Thyroid gland (tissue), 4 donors: Measurements from ENCODE around the gene PRMT2. TPM values are rescaled to one million over a fixed set of nuclear protein-coding genes. Genes with fewer than 3 reads are reported as not detected.

ENCODE experiments used
- DNase-seq, 2 donors: peaks; one replicate each; pipeline ENCODE4 v3.0.0-alpha.2; 2019
- H3K27ac ChIP-seq, 3 donors: fragments of 200-600 bp; sonication (generic); 1 replicate in 2 of 3; 2 replicates in 1 of 3; pipeline ENCODE4 v1.5.1; 2016 to 2019; ENCODE audit warnings: mild to moderate bottlenecking in 1 of 3, moderate library complexity in 1 of 3
- H3K27me3 ChIP-seq: fragments of 200-600 bp; sonication (generic); one replicate; pipeline ENCODE4 v1.5.1; 2019
- H3K36me3 ChIP-seq, 2 donors: fragments of 200-600 bp; sonication (generic); one replicate each; pipeline ENCODE4 v1.5.1; 2016 to 2019
- H3K4me1 ChIP-seq, 2 donors: fragments of 200-600 bp; sonication (generic); one replicate each; pipeline ENCODE4 v1.5.1; 2017 to 2019
- H3K4me3 ChIP-seq, 3 donors: fragments of 200-600 bp; sonication (generic); replicated peaks in 1 of 3; 1 replicate in 2 of 3; 2 replicates in 1 of 3; pipeline ENCODE4 v1.5.1; 2016; ENCODE audit warnings: mild to moderate bottlenecking in 1 of 3
- H3K9me3 ChIP-seq: fragments of 200-600 bp; sonication (generic); one replicate; pipeline ENCODE4 v1.5.1; 2017
- POLR2A ChIP-seq, 2 donors: fragments of 450-650 bp; IDR thresholded peaks; one replicate each; pipeline ENCODE4 v1.6.1; 2017; ENCODE audit warnings: antibody characterized with exemption in 2 of 2, mild to moderate bottlenecking in 2 of 2, moderate library complexity in 1 of 2
- WGBS, 2 donors: methylation state at CpG; one replicate each; pipeline ENCODE4 v1.1.5; 2017; 5-methylcytosine and 5-hydroxymethylcytosine counted together
- intact Hi-C: fragments of 100-400 bp; cut with DNase I; formaldehyde crosslinking; loops from one replicate; pipeline ENCODE4 v1.15.1; 2023
- total RNA-seq, 4 donors: library from RNA; depleted of rRNA; stranded (reverse); fragments of >200 nt; gene quantifications; one replicate each; pipeline ENCODE4 v1.2.3, GENCODE V29; 2016
- TF ChIP-seq, protein P1 (sequence below), 6 experiments: fragments of 200-600 bp in 3 of 6; fragments of 450-650 bp in 3 of 6; sonication (generic) in 3 of 6; IDR thresholded peaks; one replicate each; pipeline ENCODE4 v1.5.1; 2016 to 2019; ENCODE audit warnings: antibody characterized with exemption in 6 of 6, mild to moderate bottlenecking in 2 of 6, inconsistent platforms in 1 of 6, moderate library complexity in 1 of 6

Gene PRMT2
- 100 to 1,000 TPM in 2 of 4 donors, 10 to 100 TPM in 2; 94.6 to 112 (median 99.4) TPM for total RNA-seq

DNA sequence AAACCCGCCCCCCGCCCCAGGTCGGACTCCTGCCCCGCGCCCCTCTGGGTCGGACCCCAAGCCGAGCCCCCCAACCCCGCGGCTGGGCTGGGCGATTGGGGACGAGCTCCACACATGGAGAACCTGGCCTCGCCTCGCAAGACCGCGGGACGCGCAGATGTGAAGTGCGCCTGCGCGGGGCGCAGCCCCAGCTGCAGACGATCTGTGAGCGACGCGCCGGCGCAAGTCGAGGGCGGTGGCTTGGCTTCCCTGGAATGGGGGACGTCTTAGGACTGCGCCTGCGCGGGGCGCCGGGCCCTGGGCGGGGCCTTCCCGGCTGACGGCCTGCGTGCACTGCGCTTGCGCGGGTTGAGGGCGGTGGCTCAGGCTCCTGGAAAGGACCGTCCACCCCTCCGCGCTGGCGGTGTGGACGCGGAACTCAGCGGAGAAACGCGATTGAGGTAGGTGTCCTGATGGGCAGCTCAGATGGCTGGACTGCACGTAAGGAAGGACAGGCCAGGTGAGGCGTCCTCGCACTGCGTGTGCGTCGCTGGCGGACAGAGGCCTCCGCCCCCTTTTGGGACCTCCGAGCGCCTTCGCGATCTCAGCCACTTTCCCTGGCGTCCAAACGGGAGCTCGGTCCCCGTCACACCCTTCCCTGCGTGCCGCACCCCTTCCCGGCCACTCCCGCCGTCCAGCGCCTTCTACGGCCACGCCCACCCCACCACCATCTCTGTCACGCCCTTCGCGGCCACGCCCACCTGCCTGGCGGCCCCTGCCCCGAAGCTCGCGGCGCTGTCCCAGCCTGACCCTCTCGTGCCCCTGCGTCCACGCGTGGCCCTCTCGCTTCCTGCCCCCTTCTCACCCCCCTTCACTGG is at the start of gene PRMT2:
TSS of gene PRMT2 (plus strand) at position 351 of the 857 bp plus-strand sequence. CDS start 1,278 bp downstream, outside the sequence.
- DNase-seq: peak; percentile 96 to 98
- intact Hi-C loops: no loop called here
- H3K9me3 ChIP-seq: no peaks in the 10 kb centered on the region
- peak within 1 kb of the TSS; percentile 72 to 78 (median 76) for H3K4me3 ChIP-seq
- peak within 1 kb of the TSS; percentile 94 to 99 (median 94) for H3K27ac ChIP-seq
- no peaks in the 10 kb centered on the region for H3K36me3 ChIP-seq
- WGBS, 2 donors: 0 to 2% methylated on average over 33 to 47 of the region's 90 CpGs
- peak; percentile 33 to 91 for TF ChIP-seq POLR2A (IDR thresholded peaks at IDR 0.05)
- TF ChIP-seq, protein P1, sequence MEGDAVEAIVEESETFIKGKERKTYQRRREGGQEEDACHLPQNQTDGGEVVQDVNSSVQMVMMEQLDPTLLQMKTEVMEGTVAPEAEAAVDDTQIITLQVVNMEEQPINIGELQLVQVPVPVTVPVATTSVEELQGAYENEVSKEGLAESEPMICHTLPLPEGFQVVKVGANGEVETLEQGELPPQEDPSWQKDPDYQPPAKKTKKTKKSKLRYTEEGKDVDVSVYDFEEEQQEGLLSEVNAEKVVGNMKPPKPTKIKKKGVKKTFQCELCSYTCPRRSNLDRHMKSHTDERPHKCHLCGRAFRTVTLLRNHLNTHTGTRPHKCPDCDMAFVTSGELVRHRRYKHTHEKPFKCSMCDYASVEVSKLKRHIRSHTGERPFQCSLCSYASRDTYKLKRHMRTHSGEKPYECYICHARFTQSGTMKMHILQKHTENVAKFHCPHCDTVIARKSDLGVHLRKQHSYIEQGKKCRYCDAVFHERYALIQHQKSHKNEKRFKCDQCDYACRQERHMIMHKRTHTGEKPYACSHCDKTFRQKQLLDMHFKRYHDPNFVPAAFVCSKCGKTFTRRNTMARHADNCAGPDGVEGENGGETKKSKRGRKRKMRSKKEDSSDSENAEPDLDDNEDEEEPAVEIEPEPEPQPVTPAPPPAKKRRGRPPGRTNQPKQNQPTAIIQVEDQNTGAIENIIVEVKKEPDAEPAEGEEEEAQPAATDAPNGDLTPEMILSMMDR (IDR thresholded peaks at IDR 0.05): peak in 1 of 6 experiments; percentile 9
- H3K4me1 ChIP-seq: peaks cover 14 to 34% of the 10 kb centered on the region in 2 donors
- no peaks in the 10 kb centered on the region for H3K27me3 ChIP-seq

DNA sequence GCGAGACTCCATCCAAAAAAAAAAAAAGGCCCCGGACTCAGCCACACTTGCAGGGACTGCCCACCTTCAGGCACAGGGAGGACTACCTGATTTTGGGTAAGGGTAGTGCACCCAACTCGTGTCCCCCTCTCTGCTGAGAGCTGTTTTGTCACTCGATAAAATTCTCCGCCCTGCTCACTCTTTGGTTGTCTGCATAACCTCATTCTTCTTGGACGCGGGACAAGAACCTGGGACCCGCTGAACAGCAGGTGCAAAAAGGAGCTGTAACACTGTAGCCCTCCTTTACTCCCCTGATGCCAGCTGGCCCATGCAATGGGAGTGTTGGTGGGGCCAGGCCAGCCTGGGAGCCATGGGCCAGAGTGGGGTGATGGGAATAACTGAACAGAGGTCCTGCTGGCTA is 41.2 kb upstream of the PRMT2 start:
- no peak overlapping the region for H3K4me3 ChIP-seq
- intact Hi-C loops: no loop called here
- H3K27me3 ChIP-seq: no peaks in the 10 kb centered on the region
- no peak for DNase-seq
- no peaks in the 10 kb centered on the region for H3K36me3 ChIP-seq
- TF ChIP-seq, protein P1 (IDR thresholded peaks at IDR 0.05): no peak
- no peak for TF ChIP-seq POLR2A (IDR thresholded peaks at IDR 0.05)
- H3K27ac ChIP-seq: no peak overlapping the region
- 87 to 93% methylated on average over 8 of the region's 8 CpGs for WGBS, 2 donors
- H3K9me3 ChIP-seq: no peaks in the 10 kb centered on the region
- H3K4me1 ChIP-seq: peaks cover 6 to 9% of the 10 kb centered on the region in 2 donors

DNA sequence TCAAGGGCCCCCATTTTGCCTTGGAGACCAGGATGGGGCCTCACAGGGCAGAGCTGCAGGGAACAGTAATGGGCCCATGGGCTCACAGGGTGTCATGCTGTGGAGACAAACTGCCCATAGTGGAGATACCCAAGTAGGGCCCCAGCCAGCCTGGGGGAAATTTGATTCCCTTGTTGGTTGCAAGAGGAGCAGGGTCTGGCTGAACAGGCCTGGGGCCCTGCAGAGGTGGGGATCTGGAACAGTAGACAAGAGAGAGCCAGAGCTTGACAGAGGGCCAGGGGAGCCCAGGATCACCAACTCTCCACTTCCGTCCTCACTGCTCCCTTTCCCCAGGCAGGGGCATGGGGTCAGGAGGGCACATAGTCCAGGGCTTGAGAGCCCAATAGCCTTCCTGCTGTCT is 39.3 kb upstream of the PRMT2 start:
- no peak overlapping the region for H3K4me3 ChIP-seq
- TF ChIP-seq, protein P1 (IDR thresholded peaks at IDR 0.05): no peak
- no peak for TF ChIP-seq POLR2A (IDR thresholded peaks at IDR 0.05)
- H3K27me3 ChIP-seq: no peaks in the 10 kb centered on the region
- H3K9me3 ChIP-seq: no peaks in the 10 kb centered on the region
- H3K36me3 ChIP-seq: no peaks in the 10 kb centered on the region
- WGBS, 2 donors: 100% methylated on average over 1 of the region's 1 CpG
- H3K27ac ChIP-seq: no peak overlapping the region
- intact Hi-C loops: no loop called here
- H3K4me1 ChIP-seq: peaks cover 9 to 15% of the 10 kb centered on the region in 2 donors
- DNase-seq: no peak

DNA sequence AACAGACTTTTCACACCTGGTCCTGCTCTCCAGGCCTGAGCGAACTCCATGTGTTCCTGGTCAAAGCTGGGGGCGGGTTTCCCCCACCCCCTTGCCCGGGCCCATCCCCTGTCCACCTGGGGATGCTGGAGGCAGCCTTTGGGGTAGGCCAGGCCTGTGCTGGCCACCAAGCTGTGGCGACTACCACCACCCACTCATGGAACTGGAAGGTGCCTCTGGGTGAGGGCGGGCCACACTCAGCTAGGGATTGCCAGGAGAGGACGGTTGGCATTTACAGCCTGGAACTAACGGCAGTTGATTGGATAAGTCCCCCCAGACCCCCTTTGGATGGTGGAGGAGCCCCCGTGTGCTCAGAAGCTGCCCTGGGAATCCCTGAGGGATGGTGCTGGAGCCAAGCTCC is 38.4 kb upstream of the PRMT2 start:
- Histone ChIP-seq H3K4me3 (no peak overlapping the region), H3K27ac (no peak overlapping the region), H3K36me3 (no peaks in the 10 kb centered on the region), H3K27me3 (no peaks in the 10 kb centered on the region), H3K9me3 (no peaks in the 10 kb centered on the region), H3K4me1 (peaks cover 9 to 15% of the 10 kb centered on the region in 2 donors)
- DNase-seq: no peak
- WGBS, 2 donors: 91 to 100% methylated on average over 4 to 6 of the region's 8 CpGs
- intact Hi-C loops: no loop called here
- no peak for TF ChIP-seq POLR2A (IDR thresholded peaks at IDR 0.05)
- TF ChIP-seq, protein P1 (IDR thresholded peaks at IDR 0.05): no peak

DNA sequence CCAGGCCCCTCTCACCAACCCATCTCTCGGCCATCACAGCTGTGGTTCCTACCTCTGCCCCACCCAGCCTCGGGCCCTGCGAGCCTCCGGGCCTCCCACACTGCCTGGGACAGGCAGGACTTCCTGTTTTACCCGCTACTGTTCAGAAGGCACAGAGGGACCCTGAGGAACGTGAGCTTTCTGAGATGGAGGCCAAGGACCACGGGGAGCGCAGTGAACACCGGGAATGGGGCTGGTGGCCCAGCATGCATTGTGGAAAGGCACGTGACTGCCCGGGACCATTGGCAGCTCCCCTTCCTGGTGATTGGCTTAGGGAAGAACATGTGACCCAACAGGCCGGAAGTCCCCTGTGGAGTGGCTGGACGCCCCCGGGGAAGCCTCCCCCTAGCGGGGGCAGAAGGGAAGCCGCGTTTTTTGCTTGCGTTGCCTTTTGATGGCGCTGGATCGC is 37.6 kb upstream of the PRMT2 start:
- WGBS, 2 donors: 84 to 89% methylated on average over 16 to 19 of the region's 20 CpGs
- no peak overlapping the region for H3K27ac ChIP-seq
- H3K9me3 ChIP-seq: no peaks in the 10 kb centered on the region
- H3K36me3 ChIP-seq: no peaks in the 10 kb centered on the region
- H3K27me3 ChIP-seq: no peaks in the 10 kb centered on the region
- intact Hi-C loops: no loop called here
- H3K4me3 ChIP-seq: no peak overlapping the region
- no peak for TF ChIP-seq POLR2A (IDR thresholded peaks at IDR 0.05)
- TF ChIP-seq, protein P1 (IDR thresholded peaks at IDR 0.05): no peak
- DNase-seq: no peak
- H3K4me1 ChIP-seq: peaks cover 9 to 15% of the 10 kb centered on the region in 2 donors
